GM21360 (cell line): Measurements from ENCODE around the gene DHFR.
A peak's percentile ranks its signal among the peaks of the same experiment; 100 is the strongest.
"Not testable (repeated sequence)": the region's sequence is repeated elsewhere in the genome, so short reads cannot be mapped to it uniquely, and the experiment has no call there.

Experiments used
- ATAC-seq: cut with Tn5 transposase; IDR thresholded peaks from one replicate; pipeline ENCODE4 v1.9.1; 2021; ENCODE audit warnings: mild to moderate bottlenecking, moderate library complexity; ENCODE audit not compliant: unreplicated experiment

The DHFR gene

GRCh38 chr5:80654391-80655230 lies at the start of gene DHFR, which contains the start of gene MSH3:
Gene DHFR, minus strand, starts transcription at chr5:80654983. Its CDS starts 494 bp downstream, at chr5:80654489.
Gene MSH3, plus strand, starts transcription at chr5:80654652. Its CDS starts 76 bp downstream, at chr5:80654728.
- peak; percentile 21 for ATAC-seq

DNA sequence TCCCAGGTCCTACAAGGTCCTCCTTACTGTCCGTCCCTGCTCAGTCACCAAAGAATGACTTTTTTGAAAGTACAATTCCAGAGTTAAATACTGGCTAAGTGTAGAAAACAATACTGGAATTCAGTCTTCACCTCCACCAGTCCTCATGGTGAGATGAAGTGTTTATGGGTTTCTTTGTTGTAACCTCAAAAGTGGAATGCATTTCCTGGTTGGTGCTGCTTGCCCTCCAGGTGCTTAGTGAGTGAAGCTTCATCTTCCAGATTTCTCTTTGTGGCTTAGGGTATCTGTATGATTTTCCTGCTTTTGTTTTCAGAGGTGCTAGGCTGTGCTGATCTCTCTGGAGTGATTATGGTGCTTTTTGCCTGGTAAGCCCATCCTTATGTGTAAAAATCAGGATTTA lies 49.4 kb upstream of the DHFR start:
- no peak for ATAC-seq

GRCh38 chr5:80703747-80704146 lies 49.0 kb upstream of the DHFR start:
- ATAC-seq, result no peak

GRCh38 chr5:80703291-80703690 lies 48.5 kb upstream of the DHFR start:
- ATAC-seq, result no peak

DNA sequence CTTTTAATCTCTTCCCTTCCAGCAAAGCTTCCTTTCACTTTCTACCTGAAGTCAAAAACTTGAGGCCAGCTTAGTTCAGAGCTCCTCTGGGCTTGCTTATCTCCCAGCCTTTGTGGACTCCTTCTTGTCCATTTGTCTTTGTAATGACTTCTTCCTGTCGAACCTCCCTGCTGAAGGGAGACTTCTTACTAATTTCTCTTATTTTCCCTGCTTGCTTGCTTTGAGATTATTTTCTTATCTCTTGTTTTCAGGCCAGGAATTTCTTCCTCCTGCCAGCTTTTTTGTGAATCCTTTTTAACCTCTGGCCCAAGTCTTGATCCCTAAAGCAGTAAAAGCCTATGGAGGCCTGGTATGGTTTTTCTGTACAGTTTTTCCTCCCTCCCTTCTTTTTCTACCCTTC lies 46.8 kb upstream of the DHFR start:
- ATAC-seq, result no peak

- ATAC-seq, result no peak
Measured at GRCh38 chr5:80698369-80698768, 43.6 kb upstream of the DHFR start.

DNA sequence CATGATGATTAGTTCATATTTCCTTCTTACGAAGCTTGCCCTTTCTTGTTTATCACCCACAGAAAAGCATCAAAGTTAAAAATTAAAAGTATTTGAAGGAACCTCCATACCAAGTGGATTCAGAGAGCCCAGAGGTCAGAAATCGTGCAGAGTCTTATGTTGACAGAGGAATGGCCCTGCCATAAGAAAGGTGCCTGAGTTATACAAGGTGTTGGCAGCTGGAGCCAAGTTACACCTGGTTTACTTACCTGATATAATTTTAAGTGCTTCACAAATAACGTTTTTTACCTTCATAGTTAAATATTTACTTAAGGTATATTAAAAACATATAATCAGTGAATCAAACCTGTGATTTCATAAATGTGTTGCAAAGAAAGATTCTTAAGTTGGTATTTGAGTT lies 42.3 kb upstream of the DHFR start:
- ATAC-seq, result no peak

- ATAC-seq, result no peak
Measured at GRCh38 chr5:80696450-80696849, 41.7 kb upstream of the DHFR start.

GRCh38 chr5:80695666-80696065 lies 40.9 kb upstream of the DHFR start:
- ATAC-seq, result no peak

DNA sequence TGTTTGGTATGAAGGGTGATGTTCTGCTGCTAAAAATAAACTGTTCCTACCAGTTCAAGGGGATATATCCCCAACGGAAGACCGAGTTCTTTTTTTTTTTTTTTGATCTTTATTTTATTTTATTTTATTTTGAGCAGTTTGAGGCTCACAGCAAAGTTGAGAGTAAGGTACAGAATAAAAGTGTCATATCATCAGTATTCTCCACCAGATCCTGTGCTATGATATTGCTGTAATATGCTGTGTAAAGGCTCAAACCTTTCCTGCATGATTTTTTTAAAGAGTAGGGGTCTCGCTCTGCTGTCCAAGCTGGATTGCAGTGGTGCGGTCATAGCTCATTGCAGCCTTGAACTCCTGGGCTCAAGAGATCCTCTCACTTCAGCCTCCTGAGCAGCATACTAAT lies 34.8 kb upstream of the DHFR start:
- no peak for ATAC-seq

GRCh38 chr5:80688648-80689420 lies 34.1 kb upstream of the DHFR start:
- ATAC-seq, result no peak

DNA sequence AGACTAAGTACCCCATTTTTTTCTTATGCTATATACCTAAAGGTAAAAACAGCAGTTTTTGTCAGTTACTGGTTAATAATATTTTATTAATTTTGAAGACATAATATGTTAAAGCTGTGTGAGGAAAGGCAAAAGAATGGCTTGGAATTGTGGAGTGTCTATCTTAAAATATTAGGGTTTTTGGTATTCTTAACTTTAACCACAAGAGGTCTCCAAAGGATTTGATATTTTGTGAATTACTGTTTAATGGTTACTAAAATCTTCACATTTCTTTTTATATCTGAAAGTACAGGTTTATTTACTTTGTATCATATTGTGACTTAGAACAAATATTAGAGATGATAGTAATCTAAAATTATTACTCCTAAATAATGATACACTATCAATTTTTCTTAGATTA lies 32.0 kb upstream of the DHFR start:
- ATAC-seq, result no peak

DNA sequence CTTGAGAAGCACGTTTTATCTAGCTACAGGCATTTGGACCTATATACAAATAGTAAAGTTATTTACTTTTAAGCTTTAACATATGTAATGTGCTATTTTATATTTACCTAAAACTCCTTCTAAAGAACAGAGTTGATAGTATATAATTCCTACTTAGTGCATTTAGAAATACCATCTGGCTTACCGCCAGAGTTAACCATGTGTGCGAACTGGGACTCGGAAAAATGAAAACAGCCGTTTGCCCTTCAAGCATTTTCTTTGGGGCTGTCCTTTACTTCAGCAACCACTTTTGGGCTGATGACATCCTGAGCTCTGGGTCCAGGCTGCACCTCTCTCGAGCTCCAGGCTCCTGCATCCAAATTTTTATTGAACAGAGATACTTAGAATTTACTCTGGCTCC lies 21.9 kb upstream of the DHFR start:
- ATAC-seq, result no peak

DNA sequence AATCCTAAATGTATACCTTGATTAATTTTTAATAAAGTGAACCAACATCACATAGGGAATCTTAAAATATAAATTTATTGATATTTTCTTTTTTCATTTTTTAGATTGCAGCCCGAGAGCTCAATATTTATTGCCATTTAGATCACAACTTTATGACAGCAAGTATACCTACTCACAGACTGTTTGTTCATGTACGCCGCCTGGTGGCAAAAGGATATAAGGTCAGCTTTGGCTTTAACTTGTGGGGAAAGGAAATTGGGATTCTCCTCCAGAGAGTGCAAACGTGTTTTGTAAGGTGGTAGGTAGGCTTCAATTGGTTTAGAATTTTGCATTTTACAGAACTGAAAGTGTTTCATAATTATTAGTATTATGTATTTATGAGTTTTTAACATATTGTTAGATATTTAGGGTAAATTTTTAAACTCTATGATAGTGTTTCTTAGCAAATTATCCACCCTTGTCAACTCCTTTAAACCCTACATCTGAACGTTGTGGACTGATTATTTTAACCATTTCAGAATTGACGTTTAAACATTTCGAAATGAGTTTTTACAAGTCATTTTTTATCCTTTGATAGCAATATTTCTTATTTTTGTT lies 17.5 kb upstream of the DHFR start:
- no peak for ATAC-seq

GRCh38 chr5:80668016-80668969 lies 13.5 kb upstream of the DHFR start:
- peak; percentile 57 for ATAC-seq

GRCh38 chr5:80667384-80667783 lies 12.6 kb upstream of the DHFR start:
- ATAC-seq, result no peak

DNA sequence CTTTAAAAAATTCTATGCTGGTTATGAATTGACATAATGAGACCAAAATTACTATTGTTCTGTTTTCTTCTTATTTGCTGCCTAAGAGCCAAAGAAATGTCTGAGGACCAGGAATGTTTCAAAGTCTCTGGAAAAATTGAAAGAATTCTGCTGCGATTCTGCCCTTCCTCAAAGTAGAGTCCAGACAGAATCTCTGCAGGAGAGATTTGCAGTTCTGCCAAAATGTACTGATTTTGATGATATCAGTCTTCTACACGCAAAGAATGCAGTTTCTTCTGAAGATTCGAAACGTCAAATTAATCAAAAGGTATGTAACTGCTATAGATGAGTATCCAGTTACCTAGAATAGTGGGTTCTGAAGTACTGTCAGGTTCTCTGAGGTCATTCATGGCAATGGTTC lies 10.3 kb upstream of the DHFR start:
- ATAC-seq, result no peak

GRCh38 chr5:80662108-80662507 lies 7.3 kb upstream of the DHFR start:
- no peak for ATAC-seq

DNA sequence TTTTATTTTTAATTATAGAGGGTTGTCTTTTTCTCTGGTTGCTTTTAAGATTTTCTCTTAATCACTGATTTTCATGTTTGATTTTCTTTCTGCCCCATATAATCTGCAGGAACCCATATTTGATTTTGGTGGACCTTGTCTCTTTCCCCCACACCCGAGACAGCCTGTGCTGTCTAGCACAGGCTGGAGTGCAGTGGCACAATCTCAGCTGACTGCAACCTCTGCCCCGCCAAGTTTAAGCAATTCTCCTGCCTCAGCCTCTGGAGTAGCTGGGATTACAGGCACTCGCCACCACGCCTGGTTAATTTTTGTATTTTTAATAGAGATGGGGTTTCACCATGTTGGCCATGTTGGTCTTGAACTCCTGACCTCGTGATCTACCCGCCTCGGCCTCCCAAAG lies 5.9 kb upstream of the DHFR start:
- not testable (repeated sequence) for ATAC-seq

DNA sequence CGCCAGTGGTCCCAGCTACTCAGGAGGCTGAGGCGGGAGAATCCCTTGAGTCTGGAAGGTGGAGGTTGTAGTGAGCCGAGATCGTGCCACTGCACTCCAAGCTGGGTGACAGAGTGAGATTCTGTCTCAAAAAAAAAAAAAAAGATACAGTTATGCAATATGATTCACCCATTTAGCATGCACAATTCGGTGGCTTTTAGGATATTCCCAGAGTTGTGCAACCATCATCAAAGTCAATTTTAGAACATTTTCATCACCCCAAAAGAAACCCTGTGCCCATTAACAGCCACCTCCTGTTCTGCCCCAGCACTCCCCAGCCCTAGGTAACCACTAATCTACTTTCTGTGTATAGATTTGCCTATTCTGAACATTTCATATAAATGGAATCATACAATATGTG lies 4.3 kb upstream of the DHFR start:
- no peak for ATAC-seq

DNA sequence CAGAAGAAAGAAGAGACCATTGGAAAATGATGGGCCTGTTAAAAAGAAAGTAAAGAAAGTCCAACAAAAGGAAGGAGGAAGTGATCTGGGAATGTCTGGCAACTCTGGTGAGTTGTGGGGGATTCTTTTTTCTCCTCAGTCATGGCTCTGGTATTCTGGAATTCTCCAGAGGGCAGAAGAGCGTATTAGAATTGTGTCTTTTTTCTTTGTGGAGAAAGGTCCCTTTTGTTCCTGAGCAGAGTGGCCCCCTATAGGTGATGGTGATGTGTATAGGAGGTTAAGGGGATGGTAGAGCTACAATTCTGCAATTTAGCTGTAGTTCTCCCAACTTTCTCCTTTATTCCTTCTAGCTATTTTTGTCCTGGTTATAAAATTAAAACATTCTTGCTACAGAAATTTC lies 1.6 kb upstream of the DHFR start:
- ATAC-seq, result no peak
